Measurements from ENCODE around the gene TBC1D3B.
"Not testable (repeated sequence)": the region's sequence is repeated elsewhere in the genome, so short reads cannot be mapped to it uniquely, and the experiment has no call there.

Gene TBC1D3B

DNA sequence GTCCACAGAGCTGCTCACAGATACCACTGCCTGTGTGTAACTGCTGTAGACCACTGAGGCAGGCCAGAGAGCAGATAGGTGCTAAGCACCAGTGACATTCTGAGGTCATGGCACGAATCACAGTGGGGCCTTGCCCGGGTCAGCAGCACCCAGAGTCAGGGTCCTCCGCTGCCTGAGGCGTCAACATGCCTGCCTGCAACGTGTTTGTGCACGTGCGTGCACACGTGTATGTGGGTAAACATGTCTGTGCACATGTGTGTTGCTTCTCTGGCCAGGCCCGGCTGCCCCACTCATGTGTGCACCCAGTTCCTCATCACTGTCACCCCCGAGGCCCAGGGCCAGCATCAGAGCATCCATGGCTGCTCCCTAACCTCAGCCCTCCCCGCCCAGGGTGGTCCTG lies at the start of gene TBC1D3B:
TSS of gene TBC1D3B (minus strand) at position 101 of the 400 bp plus-strand sequence. CDS start 1,586 bp downstream, outside the sequence.
- not testable (repeated sequence) for DNase-seq

- DNase-seq: not testable (repeated sequence)
Observed at GRCh38 chr17:36222967-36223366, 46.5 kb upstream of the TBC1D3B start.

DNA sequence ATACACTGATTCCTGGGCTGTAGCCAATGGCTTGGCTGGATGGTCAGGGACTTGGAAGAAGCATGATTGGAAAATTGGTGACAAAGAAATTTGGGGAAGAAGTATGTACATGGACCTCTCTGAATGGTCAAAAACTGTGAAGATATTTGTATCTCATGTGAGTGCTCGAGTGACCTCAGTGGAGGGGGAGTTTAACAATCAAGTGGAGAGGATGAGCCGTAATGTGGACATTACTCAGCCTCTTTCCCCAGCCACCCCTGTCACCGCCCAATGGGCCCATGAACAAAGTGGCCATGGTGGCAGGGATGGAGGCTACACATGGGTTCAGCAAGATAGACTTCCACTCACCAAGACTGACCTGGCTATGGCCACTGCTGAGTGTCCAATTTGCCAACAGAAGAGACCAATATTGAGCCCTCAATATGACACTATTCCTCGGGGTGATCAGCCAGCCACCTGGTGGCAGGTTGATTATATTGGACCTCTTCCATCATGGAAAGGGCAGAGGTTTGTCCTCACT lies 45.2 kb upstream of the TBC1D3B start:
- not testable (repeated sequence) for DNase-seq

DNA sequence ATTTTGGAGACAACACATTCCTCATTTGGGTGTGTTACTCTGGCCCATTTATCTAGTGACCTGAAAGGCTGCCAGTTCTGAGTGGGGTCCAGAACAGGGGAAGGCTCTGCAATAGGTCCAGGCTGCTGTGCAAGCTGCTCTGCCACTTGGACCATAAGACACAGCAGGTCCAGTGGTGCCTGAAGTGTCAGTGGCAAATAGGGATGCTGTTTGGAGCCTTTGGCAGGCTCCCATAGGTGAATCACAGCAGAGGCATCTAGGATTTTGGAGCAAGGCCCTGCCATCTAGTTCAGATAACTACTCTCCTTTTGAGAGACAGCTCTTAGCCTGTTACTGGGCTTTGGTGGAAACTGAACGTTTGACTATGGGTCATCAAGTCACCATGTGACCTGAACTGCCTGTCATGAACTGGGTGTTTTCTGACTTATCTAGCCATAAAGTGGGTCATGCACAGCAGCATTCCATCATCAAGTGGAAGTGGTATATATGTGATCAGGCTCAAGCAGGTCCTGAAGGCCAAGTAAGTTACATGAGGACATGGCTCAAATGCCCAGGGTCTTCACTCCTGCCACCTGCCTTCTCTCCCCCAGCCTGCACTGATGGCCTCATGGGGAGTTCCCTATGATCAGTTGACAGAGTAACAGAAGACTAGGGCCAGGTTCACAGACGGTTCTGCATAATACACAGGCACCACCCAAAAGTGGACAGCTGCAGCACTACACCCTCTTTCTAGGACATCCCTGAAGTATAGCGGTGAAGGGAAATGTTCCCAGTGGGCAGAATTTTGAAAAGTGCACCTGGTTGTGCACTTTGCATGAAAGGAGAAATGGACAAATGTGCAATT lies 44.5 kb upstream of the TBC1D3B start:
- not testable (repeated sequence) for DNase-seq

DNA sequence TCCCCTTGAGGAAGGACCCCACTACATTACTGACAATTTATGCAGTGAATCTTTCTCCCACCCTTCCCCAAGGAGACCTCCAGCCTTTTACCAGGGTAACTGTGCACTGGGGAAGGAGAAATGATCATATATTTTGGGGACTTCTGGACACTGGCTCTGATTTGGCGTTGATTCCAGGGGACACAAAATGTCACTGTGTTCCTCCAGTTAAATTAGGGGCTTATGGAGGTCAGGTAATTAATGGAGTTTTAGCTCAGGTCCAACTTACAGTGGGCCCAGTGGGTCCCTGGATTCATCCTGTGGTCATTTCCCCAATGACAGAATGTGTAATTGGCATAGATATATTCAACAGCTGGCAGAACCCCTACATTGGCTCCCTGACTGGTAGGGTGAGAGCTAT lies 43.1 kb upstream of the TBC1D3B start:
- not testable (repeated sequence) for DNase-seq

- not testable (repeated sequence) for DNase-seq
Observed at GRCh38 chr17:36215406-36216308, 39.2 kb upstream of the TBC1D3B start.

- DNase-seq: no peak
Observed at GRCh38 chr17:36214918-36215317, 38.5 kb upstream of the TBC1D3B start.

DNA sequence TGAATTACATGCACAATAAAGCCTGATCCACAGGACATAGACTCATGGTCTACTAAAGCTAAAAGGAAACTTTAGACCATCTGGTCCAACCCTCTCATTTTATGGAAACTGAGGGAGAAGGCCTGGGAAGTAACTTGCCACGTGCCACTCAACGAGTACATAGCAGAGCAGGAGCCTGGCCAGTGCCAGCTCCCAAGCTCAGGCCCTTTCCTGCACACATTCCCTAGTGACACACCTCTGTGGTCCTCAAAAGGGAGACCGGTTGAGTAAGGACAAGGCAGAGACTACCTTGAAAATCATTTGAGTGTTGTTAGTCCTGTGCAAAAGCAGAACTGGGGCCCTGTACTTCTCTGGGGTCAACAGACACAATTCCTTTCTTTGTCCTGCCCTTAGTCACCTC lies 37.3 kb upstream of the TBC1D3B start:
- no peak for DNase-seq

DNA sequence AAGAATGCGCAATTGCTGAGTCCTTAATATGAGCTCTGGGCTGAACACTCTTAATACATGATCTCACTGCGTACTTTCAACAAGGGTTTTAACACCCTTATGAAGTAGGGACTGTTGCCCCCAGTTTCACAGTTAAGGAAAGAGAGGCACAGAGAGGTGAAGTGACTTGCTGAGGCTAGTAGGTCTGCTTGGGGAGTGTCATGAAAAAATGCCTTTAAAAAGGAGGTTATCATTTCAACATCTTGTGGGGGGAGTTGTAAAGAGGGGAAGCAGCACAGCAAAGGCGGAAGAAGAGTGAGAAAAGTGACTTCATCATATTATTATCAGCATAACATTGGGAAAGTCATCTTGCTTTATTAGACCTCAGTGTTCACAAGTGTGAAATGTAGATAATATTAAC lies 36.5 kb upstream of the TBC1D3B start:
- DNase-seq: no peak

- DNase-seq: no peak
Observed at GRCh38 chr17:36212272-36212605, 35.8 kb upstream of the TBC1D3B start.

DNA sequence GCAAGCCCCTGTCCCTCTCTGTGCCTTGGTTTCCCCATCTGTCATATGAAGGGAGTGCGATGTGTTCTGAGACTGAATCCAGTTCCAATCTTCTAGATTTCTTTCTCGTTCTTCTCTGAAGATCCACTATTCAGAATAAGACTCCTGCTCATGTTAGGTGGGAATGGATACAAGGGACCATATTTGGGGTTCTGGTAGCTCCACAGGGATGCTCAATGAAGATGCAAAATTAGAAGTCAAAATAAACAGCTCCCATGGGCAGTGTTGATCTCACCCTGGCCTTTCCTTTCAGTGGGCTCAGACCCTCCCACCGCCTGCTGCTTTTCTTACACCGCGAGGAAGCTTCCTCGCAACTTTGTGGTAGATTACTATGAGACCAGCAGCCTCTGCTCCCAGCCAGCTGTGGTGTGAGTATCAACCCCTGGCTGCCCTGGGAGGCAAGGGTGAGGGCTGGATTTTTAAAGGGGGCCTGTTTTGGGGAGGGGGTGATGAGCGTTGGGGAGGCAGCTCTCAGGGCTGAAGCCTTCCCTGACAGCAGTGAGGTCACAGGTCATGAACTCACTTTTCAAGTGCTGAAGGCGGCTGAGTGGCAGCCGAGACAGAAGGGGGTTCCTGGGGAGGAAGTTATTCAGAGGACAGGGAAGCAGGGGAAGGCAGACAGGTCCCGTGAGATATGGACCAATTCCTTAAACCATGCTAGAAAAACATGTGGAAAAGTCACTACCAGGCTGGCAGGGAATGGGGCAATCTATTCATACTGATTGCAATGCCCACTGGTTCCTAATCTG lies 35.2 kb upstream of the TBC1D3B start:
- DNase-seq: not testable (repeated sequence)

DNA sequence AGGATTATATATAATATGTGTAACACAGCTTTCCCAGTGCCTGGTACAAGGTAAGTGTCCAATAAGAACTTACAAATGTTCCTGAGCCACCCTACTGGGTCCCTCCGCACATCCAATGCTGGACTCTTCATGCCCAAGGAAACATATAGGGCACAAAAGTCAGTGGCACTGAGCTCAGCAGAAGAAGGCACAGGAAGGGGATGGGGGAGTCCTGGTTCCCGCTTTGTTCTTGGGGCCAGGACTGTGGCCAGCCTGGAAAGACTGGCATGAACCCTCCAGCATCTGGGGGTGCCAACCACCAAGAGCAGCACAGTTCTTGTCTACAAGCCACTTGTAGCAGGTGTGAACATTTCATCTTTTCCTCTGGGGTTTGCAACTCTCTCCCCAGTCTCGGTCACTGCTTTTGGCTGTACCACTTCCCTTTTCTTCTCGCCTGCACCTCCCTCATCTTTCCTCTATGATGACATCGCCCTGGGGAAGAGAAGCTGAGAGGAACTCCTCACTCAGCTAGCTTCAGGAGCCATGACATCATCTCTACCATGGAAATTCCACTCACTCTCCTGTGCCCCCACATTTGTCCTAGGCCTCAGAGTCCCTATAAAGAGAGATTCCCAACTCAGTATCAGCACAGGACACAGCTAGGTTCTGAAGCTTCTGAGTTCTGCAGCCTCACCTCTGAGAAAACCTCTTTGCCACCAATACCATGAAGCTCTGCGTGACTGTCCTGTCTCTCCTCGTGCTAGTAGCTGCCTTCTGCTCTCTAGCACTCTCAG lies 34.2 kb upstream of the TBC1D3B start, which contains the start of gene CCL4L2:
TSS of gene CCL4L2 (plus strand) at position 625 of the 773 bp plus-strand sequence.
- not testable (repeated sequence) for DNase-seq

- no peak for DNase-seq
Observed at GRCh38 chr17:36209575-36209974, 33.1 kb upstream of the TBC1D3B start.

DNA sequence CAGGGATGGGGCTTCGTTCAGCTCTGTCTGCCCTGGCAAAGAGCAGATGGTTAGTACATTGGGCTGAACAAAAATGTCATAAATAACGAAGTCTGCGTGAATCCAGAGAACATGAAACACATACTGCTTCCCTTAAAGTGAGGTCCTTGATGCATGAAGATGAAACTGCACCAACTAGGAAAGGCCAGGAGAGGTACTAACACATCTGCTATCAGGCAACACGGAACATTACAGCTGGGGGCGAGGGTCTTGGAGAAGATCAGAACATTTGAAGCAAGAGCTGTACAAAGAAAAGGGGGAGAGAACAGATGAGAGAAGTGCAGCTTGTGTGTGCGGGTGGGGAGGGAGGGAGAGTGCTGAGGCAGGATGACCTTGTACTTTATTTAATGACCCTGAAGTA lies 30.9 kb upstream of the TBC1D3B start:
- not testable (repeated sequence) for DNase-seq

- DNase-seq: not testable (repeated sequence)
Observed at GRCh38 chr17:36206486-36206821, 30.0 kb upstream of the TBC1D3B start.

DNA sequence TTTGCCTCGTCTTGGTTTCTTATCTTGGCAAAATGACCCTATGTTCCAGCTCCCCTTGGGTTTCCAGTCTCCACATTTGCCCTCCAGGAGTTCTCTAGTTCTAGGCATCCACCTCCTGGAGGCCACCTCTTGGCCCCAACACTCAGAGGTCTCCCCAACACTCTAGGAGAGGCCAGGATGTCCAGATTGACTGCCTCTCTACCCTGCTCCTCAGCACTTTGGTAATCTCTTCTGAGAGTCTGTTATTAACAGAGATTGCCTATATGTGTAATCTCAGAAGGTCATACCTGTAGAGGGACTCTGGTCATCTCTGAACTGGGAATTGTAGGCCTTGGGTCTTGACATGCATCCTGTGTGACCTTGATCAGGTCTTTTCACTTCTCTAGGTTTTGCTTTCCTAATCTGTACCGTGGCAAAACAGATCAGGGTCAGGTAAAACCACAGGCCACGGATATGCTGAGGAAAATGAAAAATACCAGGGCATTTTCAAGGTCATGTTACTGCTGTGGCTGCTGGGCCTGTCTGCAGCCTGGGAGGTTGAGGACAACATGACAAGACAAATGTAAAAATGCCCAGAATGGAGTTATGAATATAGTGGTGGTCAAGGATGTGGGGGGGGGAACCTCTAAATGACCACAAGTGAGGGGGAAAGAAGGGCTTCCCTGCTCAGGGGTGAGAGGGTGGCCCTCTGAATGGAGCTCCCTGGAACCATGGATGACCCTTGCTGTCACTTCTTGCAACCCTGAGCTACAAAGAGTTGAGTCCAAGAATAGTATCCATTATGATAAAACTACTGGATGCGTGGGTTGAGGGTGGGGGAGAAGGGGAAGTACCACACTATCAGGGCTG lies 29.4 kb upstream of the TBC1D3B start:
- no peak for DNase-seq

- no peak for DNase-seq
Observed at GRCh38 chr17:36204724-36205500, 28.5 kb upstream of the TBC1D3B start.

DNA sequence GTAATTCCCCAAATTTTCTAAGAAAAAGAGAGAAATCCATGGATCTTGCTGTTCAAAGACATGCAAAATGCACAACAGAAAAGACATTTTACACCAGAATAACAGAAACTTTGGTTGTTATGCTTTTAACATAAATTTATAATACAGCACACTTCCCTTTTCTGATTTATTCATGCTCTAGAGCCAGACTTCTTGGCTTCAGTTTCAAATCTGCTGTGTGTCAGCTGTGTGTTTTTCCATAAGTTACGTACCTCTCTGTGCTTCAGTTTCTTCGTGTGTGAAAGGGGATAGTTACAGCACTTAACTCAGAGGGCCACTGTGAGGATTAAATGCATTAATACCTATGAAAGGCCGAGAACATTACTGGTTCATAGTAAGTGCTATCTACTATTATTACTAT lies 26.9 kb upstream of the TBC1D3B start:
- DNase-seq: no peak

- DNase-seq: not testable (repeated sequence)
Observed at GRCh38 chr17:36201506-36201905, 25.1 kb upstream of the TBC1D3B start.

GRCh38 chr17:36201102-36201501 lies 24.7 kb upstream of the TBC1D3B start:
- DNase-seq: not testable (repeated sequence)

All from NCI-H1436 treated with DMSO at 0.1 percent for 48 hours (cell line).